Measurements from ENCODE around the gene BANP.
"Not testable (repeated sequence)": the region's sequence is repeated elsewhere in the genome, so short reads cannot be mapped to it uniquely, and the experiment has no call there.

DNA sequence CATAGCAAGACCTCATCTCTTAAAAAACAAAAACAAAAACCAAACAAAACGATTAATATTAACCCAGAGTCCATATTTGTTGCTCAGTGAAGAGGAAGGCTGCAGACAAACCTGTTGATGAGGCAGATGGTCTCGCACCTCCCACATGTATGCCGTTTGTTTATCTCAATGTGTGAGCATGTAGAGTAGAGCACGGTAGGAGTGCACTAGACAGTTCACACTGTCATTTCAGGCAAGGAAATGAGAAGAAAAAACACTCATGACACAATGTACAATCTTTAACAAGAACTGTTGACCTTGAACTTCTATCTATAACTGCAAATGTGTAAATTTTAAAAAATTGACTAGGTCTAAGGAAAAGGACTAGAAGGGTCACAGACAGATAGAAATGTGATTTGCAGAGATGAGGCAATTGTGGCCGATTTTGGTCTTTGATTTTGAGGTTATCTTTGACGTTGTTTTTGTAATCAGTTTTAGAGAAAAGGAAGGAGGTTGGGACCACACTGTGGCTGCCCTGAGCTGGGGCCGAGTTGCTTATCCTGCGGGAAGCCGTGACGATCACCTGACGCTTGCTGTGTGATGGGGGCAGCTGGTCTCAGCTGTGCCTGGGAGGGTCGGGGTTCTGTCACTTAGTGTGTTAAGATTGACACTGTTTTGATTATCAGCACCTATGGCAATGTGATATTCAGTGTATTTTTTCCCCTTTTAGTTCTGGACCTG lies 28.8 kb downstream of the BANP start:
- not testable (repeated sequence) for TF ChIP-seq CTCF (conservative IDR thresholded peaks at IDR 0.05); ZFX (IDR thresholded peaks at IDR 0.05)

All from C4-2B (cell line).